Fibroblast of lung (primary cell): ENCODE measurements around the gene WDR49. TPM values are rescaled to one million over a fixed set of nuclear protein-coding genes. Genes with fewer than 3 reads are reported as not detected.

Experiments
- DNase-seq, 2 donors: peaks; one replicate each; pipeline versions ENCODE4 v3.0.0 to v3.0.0-alpha.2; 2010; ENCODE audit warnings: low read depth in 2 of 2
- H2AFZ ChIP-seq: 2 replicates; pipeline ENCODE4 v1.5.1; 2012; ENCODE audit warnings: low read length, control low read depth, inconsistent platforms
- H3K27ac ChIP-seq: 2 replicates; pipeline ENCODE4 v1.5.1; 2011; ENCODE audit warnings: low read length, control low read depth; ENCODE audit not compliant: insufficient read depth
- H3K27me3 ChIP-seq: 2 replicates; pipeline ENCODE4 v1.5.1; 2011; ENCODE audit warnings: mild to moderate bottlenecking, low read length; ENCODE audit not compliant: control insufficient read depth, insufficient read depth
- H3K36me3 ChIP-seq: 2 replicates; pipeline ENCODE4 v1.5.1; 2011; ENCODE audit warnings: low read length; ENCODE audit not compliant: control insufficient read depth, insufficient read depth
- H3K4me1 ChIP-seq: 2 replicates; pipeline ENCODE4 v1.5.1; 2011; ENCODE audit warnings: low read length; ENCODE audit not compliant: control insufficient read depth, insufficient read depth; ENCODE audit errors: extremely low read depth
- H3K4me2 ChIP-seq: 2 replicates; pipeline ENCODE4 v1.5.1; 2011; ENCODE audit warnings: low read length, control low read depth; ENCODE audit not compliant: insufficient read depth; ENCODE audit errors: extremely low read depth
- H3K4me3 ChIP-seq, 4 experiments: fragments of 200-600 bp in 1 of 4; sonication (generic) in 1 of 4; replicated peaks in 1 of 4; 2 replicates each; pipeline ENCODE4 v1.5.1; 2011 to 2016; ENCODE audit warnings: low read length in 4 of 4, low read depth in 3 of 4, mild to moderate bottlenecking in 3 of 4, control low read depth in 2 of 4, inconsistent platforms in 1 of 4, mixed read lengths in 1 of 4; ENCODE audit not compliant: insufficient read depth in 1 of 4; ENCODE audit errors: control extremely low read depth in 1 of 4
- H3K79me2 ChIP-seq: 2 replicates; pipeline ENCODE4 v1.5.1; 2012; ENCODE audit warnings: mild to moderate bottlenecking, low read length, inconsistent platforms; ENCODE audit not compliant: control insufficient read depth, insufficient read depth
- H3K9ac ChIP-seq: 2 replicates; pipeline ENCODE4 v1.5.1; 2011; ENCODE audit warnings: mild to moderate bottlenecking, low read length, control low read depth; ENCODE audit not compliant: insufficient read depth
- H3K9me3 ChIP-seq: 2 replicates; pipeline ENCODE4 v1.5.1; 2012; ENCODE audit warnings: low read depth, low read length; ENCODE audit not compliant: control insufficient read depth, insufficient read depth
- H4K20me1 ChIP-seq: 2 replicates; pipeline ENCODE4 v1.5.1; 2011; ENCODE audit warnings: low read length; ENCODE audit not compliant: control insufficient read depth, insufficient read depth; ENCODE audit errors: extremely low read depth
- CTCF ChIP-seq, 2 donors: IDR thresholded peaks in 1 of 2; conservative IDR thresholded peaks in 1 of 2; 1 replicate in 1 of 2; 2 replicates in 1 of 2; pipeline ENCODE4 v1.5.1; 2011 to 2012; ENCODE audit warnings: low read length in 2 of 2, control low read depth in 1 of 2, inconsistent platforms in 1 of 2, low read depth in 1 of 2, mild to moderate bottlenecking in 1 of 2
- EZH2 ChIP-seq: IDR thresholded peaks from 2 replicates; pipeline ENCODE4 v1.5.1; 2012; ENCODE audit warnings: low read length, control low read depth, mild to moderate bottlenecking; ENCODE audit errors: missing control alignments
- polyA plus RNA-seq, 2 donors: library from polyadenylated mRNA; depleted of rRNA in 1 of 2; stranded (reverse) in 1 of 2; unstranded in 1 of 2; fragments of >200 nt; gene quantifications; 2 replicates each; pipeline ENCODE4 v1.2.1, GENCODE V29; 2011 to 2012; ENCODE audit warnings: missing spikeins in 1 of 2
- total RNA-seq: library from RNA; depleted of rRNA; stranded (reverse); fragments of >200 nt; gene quantifications from 2 replicates; pipeline ENCODE4 v1.2.1, GENCODE V29; 2014

WDR49 gene
- total and polyA plus RNA-seq, 2 donors (not counting 1 experiment from before 2014, with no cell fraction given): under 0.01 TPM; not detected in 1

- no peak overlapping the region for H3K27ac ChIP-seq
- H3K79me2 ChIP-seq: no peaks in the 10 kb centered on the region
- no peak overlapping the region for H3K4me2 ChIP-seq
- no peaks in the 10 kb centered on the region for H3K9me3 ChIP-seq
- H4K20me1 ChIP-seq: no peaks in the 10 kb centered on the region
- H2AFZ ChIP-seq: no peak overlapping the region
- TF ChIP-seq CTCF (conservative IDR thresholded peaks at IDR 0.05 in 1 of 2, IDR thresholded peaks at IDR 0.05 in 1 of 2; ENCODE audit: low read depth in 1 of 2, low read length in 2 of 2) (no peak), EZH2 (no peak)
- DNase-seq: no peak
- no peaks in the 10 kb centered on the region for H3K27me3 ChIP-seq
- no peaks in the 10 kb centered on the region for H3K4me1 ChIP-seq
- no peak overlapping the region for H3K9ac ChIP-seq
- no peak overlapping the region for H3K4me3 ChIP-seq
- H3K36me3 ChIP-seq: no peaks in the 10 kb centered on the region
Measured at GRCh38 chr3:167650459-167650858, 3.3 kb downstream of the WDR49 start.

GRCh38 chr3:167649746-167650145 is 4.0 kb downstream of the WDR49 start:
- Histone ChIP-seq H3K27me3 (no peaks in the 10 kb centered on the region), H3K4me2 (no peak overlapping the region), H2AFZ (no peak overlapping the region), H3K9ac (no peak overlapping the region), H4K20me1 (no peaks in the 10 kb centered on the region), H3K4me1 (no peaks in the 10 kb centered on the region), H3K36me3 (no peaks in the 10 kb centered on the region), H3K27ac (no peak overlapping the region), H3K79me2 (no peaks in the 10 kb centered on the region), H3K4me3 (no peak overlapping the region), H3K9me3 (no peaks in the 10 kb centered on the region)
- TF ChIP-seq CTCF (conservative IDR thresholded peaks at IDR 0.05 in 1 of 2, IDR thresholded peaks at IDR 0.05 in 1 of 2; ENCODE audit: low read depth in 1 of 2, low read length in 2 of 2) (no peak), EZH2 (no peak)
- DNase-seq: no peak

- Histone ChIP-seq H3K79me2 (no peaks in the 10 kb centered on the region), H3K4me3 (no peak overlapping the region), H4K20me1 (no peaks in the 10 kb centered on the region), H3K4me1 (no peaks in the 10 kb centered on the region), H3K9me3 (no peaks in the 10 kb centered on the region), H3K9ac (no peak overlapping the region), H3K27ac (no peak overlapping the region), H3K4me2 (no peak overlapping the region), H3K27me3 (no peaks in the 10 kb centered on the region), H2AFZ (no peak overlapping the region), H3K36me3 (no peaks in the 10 kb centered on the region)
- DNase-seq: no peak
- TF ChIP-seq CTCF (conservative IDR thresholded peaks at IDR 0.05 in 1 of 2, IDR thresholded peaks at IDR 0.05 in 1 of 2; ENCODE audit: low read depth in 1 of 2, low read length in 2 of 2) (no peak), EZH2 (no peak)
Measured at GRCh38 chr3:167644611-167645010, 9.1 kb downstream of the WDR49 start.
